Measurements from ENCODE around the gene MAFF. TPM values are rescaled to one million over a fixed set of nuclear protein-coding genes. Genes with fewer than 3 reads are reported as not detected.
A peak's percentile ranks its signal among the peaks of the same experiment; 100 is the strongest.

The MAFF gene
- total and polyA plus RNA-seq, 9 of the 15 experiments (the other 6 are each of a cell fraction or from before 2014, with no cell fraction given): 0.51 to 8.0 (median 5.4) TPM

- no peak for TF ChIP-seq RHOXF2B (CRISPR knock-in tag; conservative IDR thresholded peaks at IDR 0.05)
- TF ChIP-seq ZNF124 (CRISPR knock-in tag; IDR thresholded peaks at IDR 0.05): no peak
- TF ChIP-seq XRCC3 (IDR thresholded peaks at IDR 0.05): no peak
- no peak for TF ChIP-seq E2F1 (CRISPR knock-in tag; IDR thresholded peaks at IDR 0.05)
Measured at GRCh38 chr22:38213990-38214301, 12.2 kb downstream of the MAFF start (continued).

DNA sequence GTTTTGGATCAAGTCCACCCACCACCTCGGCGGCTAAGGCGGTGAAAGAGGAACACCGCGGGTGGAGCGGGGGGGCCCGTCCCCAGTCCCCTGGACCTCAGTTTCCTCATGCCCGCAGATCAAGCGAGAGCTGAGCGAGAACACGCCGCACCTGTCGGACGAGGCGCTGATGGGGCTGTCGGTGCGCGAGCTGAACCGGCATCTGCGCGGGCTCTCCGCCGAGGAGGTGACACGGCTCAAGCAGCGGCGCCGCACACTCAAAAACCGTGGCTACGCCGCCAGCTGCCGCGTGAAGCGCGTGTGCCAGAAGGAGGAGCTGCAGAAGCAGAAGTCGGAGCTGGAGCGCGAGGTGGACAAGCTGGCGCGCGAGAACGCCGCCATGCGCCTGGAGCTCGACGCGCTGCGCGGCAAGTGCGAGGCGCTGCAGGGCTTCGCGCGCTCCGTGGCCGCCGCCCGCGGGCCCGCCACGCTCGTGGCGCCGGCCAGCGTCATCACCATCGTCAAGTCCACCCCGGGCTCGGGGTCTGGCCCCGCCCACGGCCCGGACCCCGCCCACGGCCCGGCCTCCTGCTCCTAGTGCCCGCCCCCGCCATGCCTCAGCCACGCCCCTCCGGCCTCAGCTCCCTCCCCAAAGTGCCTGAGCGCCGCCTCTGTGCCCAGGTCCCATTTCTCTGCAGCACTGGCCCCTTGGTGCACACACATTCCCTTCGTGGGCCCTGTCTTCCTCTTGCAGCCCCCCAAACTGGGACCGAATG, 12.7 kb downstream of the MAFF start:
- Histone ChIP-seq H2AFZ (ENCODE audit: low read depth, low read length) (peak overlapping the region; percentile 56; the same call in 1 of the 2 replicates), H3K27me3 (ENCODE audit: control insufficient read depth in 2 of 2, insufficient read depth in 2 of 2, low read length in 2 of 2) (no peaks in the 10 kb centered on the region), H3K9ac (ENCODE audit: insufficient read depth in 1 of 2, low read depth in 2 of 2, low read length in 2 of 2) (peak overlapping the region; percentile 26 to 92), H3K4me2 (ENCODE audit: insufficient read depth, low read length) (peak overlapping the region; percentile 55), H4K20me1 (replicated peaks; ENCODE audit: control insufficient read depth, insufficient read depth, low read length) (0 out of 2 replicates have a peak, but pooled peaks cover 9% of the 10 kb centered on the region), H3K4me3 (peak overlapping the region; percentile 24; the same call in 1 of the 2 replicates), H3K4me1 (replicated peaks in 1 of 2; ENCODE audit: control insufficient read depth in 2 of 2, insufficient read depth in 2 of 2, low read length in 2 of 2) (peaks cover 10 to 31% of the 10 kb centered on the region in 2 experiments; a peak in 4 of 5 replicates), H3K79me2 (ENCODE audit: control insufficient read depth, insufficient read depth, low read length) (peaks cover 6% of the 10 kb centered on the region; the same call in 1 of the 3 replicates), H3K36me3 (ENCODE audit: control insufficient read depth, insufficient read depth, low read length) (peaks cover 2% of the 10 kb centered on the region; the same call in 1 of the 3 replicates), H3K9me3 (replicated peaks; ENCODE audit: control insufficient read depth, insufficient read depth, low read depth, low read length) (no peaks in the 10 kb centered on the region), H3K27ac (ENCODE audit: extremely low read depth, low read depth, low read length) (peak overlapping the region; percentile 38; the same call in 1 of the 3 replicates), H3K9me1 (ENCODE audit: control insufficient read depth, insufficient read depth, low read length) (no peaks in the 10 kb centered on the region)
- intact Hi-C loops (cut with micrococcal nuclease) (no loop called here), in situ Hi-C loops (cut with MboI) (no loop called here)
- 20% methylated on average over 32 of the region's 81 CpGs for WGBS (ENCODE audit: insufficient coverage, low coverage, missing lambda C conversion rate)
- ATAC-seq: peak; percentile 94
- POLR2A ChIA-PET: interaction anchor here (0.5 to 4.9 kb wide), 11 partner anchors 11 to 1858 kb away, joined by 3 to 44 read pairs (median 3); partner anchors contain the start of genes MAFF and PLA2G6
- no peak for FAIRE-seq
- no TSS peak for BruUV-seq (replicated peaks)
- CTCF ChIA-PET (ENCODE audit: low intra/inter-chr PET ratio): interaction anchor here (0.6 to 0.7 kb wide), 2 partner anchors 99 to 1225 kb away, joined by 3 read pairs; no protein-coding TSS in a partner anchor
- DNase-seq (ENCODE audit: extremely low read depth in 1 of 4, low spot score in 3 of 4): peak; percentile 86 to 94 (median 92)
- no peak for TF ChIP-seq DPF2 (IDR thresholded peaks at IDR 0.05)
- no peak for TF ChIP-seq MITF (IDR thresholded peaks at IDR 0.05)
- TF ChIP-seq UBTF (IDR thresholded peaks at IDR 0.05; ENCODE audit: borderline replicate concordance in 1 of 2, low read depth in 2 of 2, low read length in 2 of 2): 0 out of 4 replicates have a peak, but pooled peaks of 1 of the 2 experiments have one; percentile 41
- TF ChIP-seq TOE1 (IDR thresholded peaks at IDR 0.05; ENCODE audit: borderline replicate concordance): no peak
- TF ChIP-seq TOE1 (CRISPR knock-in tag; IDR thresholded peaks at IDR 0.05; ENCODE audit: borderline replicate concordance, low read depth): 0 out of 2 replicates have a peak, but pooled peaks have one; percentile 24
- peak; percentile 64; the same call in 1 of the 2 replicates for TF ChIP-seq ZBTB33 (CRISPR knock-in tag; IDR thresholded peaks at IDR 0.05)
- no peak for TF ChIP-seq ILF3 (IDR thresholded peaks at IDR 0.05; ENCODE audit: borderline replicate concordance)
